Stimulated activated CD4-positive, alpha-beta T cell treated with anti-CD3 and anti-CD28 coated beads, Interleukin-12 subunit alpha, Interleukin-12 subunit beta, amount 100 ng/mL, for 48 hours (primary cell): ENCODE measurements around the gene OSBPL8.
A peak's percentile ranks its signal among the peaks of the same experiment; 100 is the strongest.
"Not testable (repeated sequence)": the region's sequence is repeated elsewhere in the genome, so short reads cannot be mapped to it uniquely, and the experiment has no call there.

ENCODE experiments used
- DNase-seq, 3 donors: peaks; one replicate each; pipeline ENCODE4 v3.0.0-alpha.2; 2020; ENCODE audit warnings: low read depth in 2 of 3, low spot score in 1 of 3

The OSBPL8 gene

GRCh38 chr12:76375470-76375869 lies 184.1 kb downstream of the OSBPL8 start:
- DNase-seq, result no peak

DNA sequence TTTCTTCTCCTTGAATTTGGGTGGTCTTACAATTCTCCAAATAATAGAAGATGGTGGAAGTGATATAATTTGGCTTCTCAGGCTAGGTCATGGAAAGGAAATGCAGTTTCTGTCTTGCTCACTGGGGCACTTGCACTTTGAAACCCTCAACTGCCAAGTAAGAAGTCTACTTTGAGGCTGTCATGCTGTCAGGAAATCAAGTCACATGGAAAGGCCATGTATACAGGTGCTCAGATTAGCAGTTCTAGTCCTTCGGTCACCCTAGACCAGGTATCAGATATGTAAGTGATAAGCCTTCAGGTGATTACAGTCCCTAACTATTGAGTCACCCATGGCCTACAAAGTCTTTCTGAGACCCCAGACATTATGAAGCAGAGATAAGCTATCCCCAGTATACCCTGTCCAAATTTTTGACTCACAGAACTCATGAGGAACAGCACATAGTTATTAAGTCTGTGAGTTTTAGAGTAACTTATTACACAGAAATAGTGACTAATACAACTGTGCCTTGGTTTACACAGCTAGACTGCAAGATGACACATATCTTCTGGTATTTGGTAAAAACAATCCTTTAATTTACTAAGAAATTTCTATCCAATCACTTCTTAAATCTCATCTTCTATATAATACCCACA lies 185.1 kb downstream of the OSBPL8 start:
- DNase-seq, result no peak

DNA sequence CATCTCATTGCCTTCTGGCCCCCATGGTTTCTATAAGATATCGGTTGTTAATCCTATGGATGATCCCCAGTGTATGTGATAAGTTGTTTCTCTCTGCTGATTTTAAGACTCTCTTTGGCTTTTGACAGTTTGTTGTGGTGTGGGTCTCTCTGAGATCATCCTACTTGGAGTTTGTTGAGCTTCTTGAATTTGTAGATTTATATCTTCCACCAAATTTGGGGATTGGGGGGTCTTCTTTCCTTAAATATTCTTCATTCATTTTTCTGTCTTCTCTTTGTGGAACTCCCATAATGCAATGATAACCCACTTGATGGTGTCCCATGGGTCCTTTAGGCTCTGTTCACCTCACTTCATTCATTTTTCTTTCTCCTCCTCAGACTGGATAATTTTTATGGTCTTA lies 191.3 kb downstream of the OSBPL8 start:
- no peak for DNase-seq

GRCh38 chr12:76366163-76366562 lies 193.4 kb downstream of the OSBPL8 start:
- DNase-seq, result no peak

- not testable (repeated sequence) for DNase-seq
Measured at GRCh38 chr12:76364131-76364530, 195.4 kb downstream of the OSBPL8 start.

DNA sequence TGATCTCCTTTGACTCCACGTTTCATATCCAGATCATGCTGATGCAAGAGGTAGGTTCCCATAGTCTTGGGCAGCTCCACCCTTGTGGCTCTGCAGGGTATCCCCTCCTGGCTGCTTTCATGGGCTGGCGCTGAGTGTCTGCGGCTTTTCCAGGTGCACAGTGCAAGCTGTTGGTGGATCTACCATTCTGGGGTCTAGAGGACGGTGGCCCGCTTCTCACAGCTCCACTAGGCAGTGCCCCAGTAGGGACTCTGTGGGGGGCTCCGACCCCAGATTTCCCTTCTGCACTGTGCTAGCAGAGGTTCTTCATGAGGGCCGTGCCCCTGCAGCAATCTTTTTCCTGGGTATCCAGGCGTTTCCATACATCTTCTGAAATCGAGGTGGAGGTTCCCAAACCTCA lies 199.3 kb downstream of the OSBPL8 start:
- DNase-seq, result no peak

- no peak for DNase-seq
Measured at GRCh38 chr12:76356071-76356470, 203.5 kb downstream of the OSBPL8 start.

DNA sequence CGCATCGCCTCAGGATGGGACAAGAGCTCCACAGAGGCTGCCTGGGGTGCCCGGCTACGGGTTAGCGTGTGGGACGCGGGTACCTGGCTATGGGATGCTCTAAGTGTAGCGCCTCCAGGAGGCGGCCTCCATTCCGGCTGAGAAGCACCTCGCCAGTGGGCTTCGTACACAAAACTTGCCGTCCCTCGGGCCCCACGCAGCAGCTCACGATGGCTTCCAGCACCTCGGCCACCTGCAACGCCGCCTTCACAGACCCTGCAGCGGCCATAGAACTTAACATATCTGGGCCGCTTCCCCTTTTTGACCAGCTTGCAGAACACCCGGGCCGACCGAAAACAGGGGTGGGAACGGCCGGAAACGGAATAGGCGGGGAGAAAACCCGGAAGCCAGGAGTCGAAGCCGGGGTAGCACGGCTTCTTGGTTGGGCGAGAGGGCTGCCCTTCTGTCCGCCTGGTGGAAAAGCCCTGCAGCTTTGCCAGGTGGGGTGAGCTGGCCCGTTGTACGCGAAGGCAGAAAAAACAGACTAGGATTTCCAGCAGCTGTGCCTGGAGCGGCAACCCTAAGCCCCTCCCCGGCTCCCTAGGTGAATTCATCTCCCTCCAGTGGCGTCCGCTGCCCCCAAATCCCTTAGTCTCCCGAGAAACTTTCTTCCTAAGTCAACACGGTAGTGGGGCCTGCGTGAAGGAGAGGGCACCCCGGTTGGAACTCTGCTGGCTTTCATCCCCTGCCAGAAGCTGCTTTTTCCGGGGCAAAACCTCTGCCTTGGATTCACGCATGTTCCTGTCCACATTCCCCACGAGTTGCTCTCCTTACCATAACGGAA lies 211.3 kb downstream of the OSBPL8 start, which contains the start of gene BBS10:
TSS of gene BBS10 (minus strand) at position 337 of the 823 bp plus-strand sequence. CDS start at position 280, 57 bp downstream.
- DNase-seq, result peak; percentile 78 to 82 (median 80)

- peak in 1 of 3 donors; percentile 9 for DNase-seq
Measured at GRCh38 chr12:76346798-76347420, 212.7 kb downstream of the OSBPL8 start.

DNA sequence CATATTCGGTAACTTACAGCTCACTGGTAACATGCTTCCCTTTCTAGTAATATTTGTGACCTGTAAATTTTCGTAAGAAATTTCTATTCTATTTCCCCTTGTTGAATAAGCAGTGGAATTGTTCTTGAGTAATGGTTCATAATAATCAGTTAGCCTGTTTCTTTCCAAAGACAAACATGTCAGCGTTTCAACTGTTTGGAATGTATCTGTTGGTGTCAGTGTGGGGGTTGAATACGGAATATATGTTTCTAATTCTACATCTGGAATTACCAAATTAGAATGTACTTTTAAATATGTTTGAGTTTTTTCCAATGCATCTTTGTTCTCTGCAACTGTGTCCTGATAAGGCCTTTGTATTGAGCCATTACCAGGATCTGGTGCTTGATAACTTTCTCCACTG lies 213.3 kb downstream of the OSBPL8 start:
- DNase-seq, result no peak

- DNase-seq, result no peak
Measured at GRCh38 chr12:76345569-76345968, 214.0 kb downstream of the OSBPL8 start.

- no peak for DNase-seq
Measured at GRCh38 chr12:76341436-76342030, 218.0 kb downstream of the OSBPL8 start.

GRCh38 chr12:76340680-76341435 lies 218.7 kb downstream of the OSBPL8 start:
- DNase-seq, result no peak

DNA sequence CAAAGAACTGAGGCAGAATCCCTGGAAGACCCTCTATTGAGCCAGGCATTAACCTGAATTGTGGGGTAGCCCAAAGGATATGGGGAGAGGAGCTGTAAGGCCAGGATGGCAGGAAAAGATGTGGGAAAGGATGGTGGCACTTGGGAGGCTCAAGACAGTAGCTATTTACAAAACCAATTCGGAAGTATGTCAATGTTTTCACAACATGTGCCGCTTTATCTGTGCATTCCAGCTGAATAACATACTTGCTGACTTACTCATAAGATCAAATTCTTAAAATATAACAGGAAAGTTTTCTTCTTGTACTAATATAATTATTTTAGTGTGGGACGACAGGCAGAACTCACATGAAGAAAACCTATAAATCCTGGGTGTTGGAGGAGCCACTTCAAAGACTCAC lies 222.0 kb downstream of the OSBPL8 start:
- no peak for DNase-seq

GRCh38 chr12:76332606-76333005 lies 227.0 kb downstream of the OSBPL8 start:
- DNase-seq, result no peak

DNA sequence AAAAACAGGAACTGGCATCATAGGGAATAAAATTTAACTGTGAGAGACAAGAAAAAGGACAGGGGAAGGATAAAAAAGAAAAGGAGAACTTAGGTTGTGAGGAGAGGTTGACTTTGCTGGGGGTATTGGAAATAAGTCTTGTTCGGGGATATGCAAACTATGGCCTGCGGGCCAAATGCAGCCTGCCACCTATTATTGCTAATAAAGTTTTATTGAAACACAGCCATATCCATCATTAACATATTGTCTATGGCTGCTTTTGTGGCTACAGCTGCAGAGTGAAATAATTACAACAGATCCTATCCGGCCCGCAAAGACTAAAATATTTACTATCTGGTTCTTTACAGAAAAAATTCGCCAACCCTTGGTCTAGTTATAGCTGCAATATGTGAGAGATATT lies 230.0 kb downstream of the OSBPL8 start:
- no peak for DNase-seq

- no peak for DNase-seq
Measured at GRCh38 chr12:76329159-76329558, 230.4 kb downstream of the OSBPL8 start.

DNA sequence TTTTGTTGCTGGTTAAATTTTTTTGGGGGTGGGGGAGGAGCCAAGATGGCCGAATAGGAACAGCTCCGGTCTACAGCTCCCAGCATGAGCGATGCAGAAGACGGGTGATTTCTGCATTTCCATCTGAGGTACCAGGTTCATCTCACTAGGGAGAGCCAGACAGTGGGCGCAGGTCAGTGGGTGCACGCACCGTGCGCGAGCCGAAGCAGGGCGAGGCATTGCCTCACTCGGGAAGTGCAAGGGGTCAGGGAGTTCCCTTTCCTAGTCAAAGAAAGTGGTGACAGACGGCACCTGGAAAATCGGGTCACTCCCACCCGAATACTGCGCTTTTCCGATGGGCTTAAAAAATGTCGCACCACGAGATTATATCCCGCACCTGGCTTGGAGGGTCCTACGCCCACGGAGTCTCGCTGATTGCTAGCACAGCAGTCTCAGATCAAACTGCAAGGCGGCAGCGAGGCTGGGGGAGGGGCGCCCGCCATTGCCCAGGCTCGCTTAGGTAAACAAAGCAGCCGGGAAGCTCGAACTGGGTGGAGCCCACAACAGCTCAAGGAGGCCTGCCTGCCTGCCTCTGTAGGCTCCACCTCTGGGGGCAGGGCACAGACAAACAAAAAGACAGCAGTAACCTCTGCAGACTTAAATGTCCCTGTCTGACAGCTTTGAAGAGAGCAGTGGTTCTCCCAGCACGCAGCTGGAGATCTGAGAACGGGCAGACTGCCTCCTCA lies 239.8 kb downstream of the OSBPL8 start:
- not testable (repeated sequence) for DNase-seq

GRCh38 chr12:76318773-76319594 lies 240.6 kb downstream of the OSBPL8 start:
- no peak for DNase-seq
